Measurements from ENCODE around the gene PLCXD3.
"Not testable (repeated sequence)": the region's sequence is repeated elsewhere in the genome, so short reads cannot be mapped to it uniquely, and the experiment has no call there.

The PLCXD3 gene

DNA sequence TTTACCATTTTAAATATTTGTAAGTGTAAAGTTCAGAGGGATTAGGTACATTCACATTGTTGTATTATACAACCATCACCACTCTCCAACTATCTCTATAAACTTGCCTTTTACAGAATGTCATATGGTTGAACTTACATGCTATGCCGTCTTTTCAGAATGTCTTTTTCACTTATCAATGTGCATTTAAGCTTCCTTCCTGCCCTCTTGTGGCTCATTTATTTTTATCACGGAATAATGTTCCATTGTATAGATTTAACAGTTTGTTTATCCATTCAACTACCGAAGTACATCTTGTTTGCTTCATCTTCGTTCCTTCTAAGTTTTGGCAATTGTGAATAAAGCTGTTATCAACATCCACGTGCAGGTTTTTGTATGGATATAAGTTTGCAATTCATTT is 163.8 kb downstream of the PLCXD3 start:
- DNase-seq (ENCODE audit: low spot score) = peak; percentile 2

- DNase-seq (ENCODE audit: low spot score) = peak; percentile 19
Measured at GRCh38 chr5:41345295-41345694, 165.1 kb downstream of the PLCXD3 start.

GRCh38 chr5:41339339-41339738 is 171.1 kb downstream of the PLCXD3 start:
- DNase-seq (ENCODE audit: low spot score) = no peak

DNA sequence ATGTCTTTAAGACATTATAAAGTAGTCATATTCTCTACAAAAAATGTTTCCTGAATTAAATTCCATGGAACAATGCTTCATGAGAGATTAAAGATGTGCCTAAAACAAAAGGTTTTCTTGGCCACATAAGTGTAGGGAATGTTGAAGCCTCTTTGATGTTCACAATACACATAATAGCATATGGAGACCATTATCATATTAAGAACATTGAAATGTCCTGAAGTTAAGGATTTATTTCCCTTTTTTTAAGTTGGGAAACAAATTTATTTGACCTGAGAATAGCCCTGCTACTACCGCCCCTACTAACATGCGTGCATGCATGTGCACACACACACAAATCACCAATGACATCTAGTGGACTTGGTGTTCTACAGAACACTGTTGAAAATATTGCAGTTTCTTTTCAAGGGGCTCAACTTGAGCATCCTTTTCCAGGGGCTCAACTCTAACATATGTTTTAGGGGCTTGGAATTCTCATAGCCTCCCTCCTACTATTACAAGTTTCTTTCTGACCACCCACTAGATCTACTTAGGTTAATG is 172.2 kb downstream of the PLCXD3 start:
- DNase-seq (ENCODE audit: low spot score) = no peak

DNA sequence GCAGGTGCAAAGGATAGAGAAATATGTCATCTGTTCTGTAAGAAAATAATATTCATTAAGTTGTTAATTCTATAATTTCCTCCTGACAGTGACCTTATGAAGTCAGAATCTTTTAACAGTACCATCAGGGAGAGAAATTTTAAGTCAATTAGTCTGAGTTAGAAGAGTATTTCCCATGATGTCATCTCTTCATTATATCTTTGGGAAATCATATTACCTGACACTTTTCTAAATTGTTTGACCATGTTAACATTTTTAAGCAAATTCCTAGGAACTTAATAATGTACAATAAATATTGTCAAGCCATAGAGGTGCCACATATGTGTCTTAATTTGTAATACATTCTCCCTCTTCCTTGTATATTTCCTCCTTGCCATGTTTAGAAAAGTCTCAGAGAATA is 172.7 kb downstream of the PLCXD3 start:
- no peak for DNase-seq (ENCODE audit: low spot score)

DNA sequence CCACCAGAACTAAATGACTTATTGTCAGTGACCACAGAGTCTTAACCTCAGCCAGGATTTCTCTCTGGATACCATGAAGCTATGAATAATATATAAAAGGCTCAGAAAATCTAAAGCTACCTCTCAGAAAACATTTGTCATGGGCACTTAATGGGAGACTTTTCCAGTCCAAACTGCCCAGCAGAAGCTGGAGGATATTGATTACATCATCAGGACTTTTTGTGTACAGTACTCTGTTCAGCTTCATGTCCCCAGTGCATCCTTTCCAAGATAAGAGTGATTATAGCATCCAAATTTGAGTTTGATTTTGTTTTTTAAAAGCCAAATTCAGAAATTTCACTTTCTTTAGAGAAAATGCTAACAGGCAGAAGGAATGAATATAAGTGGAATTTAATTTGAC is 173.2 kb downstream of the PLCXD3 start:
- DNase-seq (ENCODE audit: low spot score) = no peak

GRCh38 chr5:41336471-41336870 is 173.9 kb downstream of the PLCXD3 start:
- no peak for DNase-seq (ENCODE audit: low spot score)

DNA sequence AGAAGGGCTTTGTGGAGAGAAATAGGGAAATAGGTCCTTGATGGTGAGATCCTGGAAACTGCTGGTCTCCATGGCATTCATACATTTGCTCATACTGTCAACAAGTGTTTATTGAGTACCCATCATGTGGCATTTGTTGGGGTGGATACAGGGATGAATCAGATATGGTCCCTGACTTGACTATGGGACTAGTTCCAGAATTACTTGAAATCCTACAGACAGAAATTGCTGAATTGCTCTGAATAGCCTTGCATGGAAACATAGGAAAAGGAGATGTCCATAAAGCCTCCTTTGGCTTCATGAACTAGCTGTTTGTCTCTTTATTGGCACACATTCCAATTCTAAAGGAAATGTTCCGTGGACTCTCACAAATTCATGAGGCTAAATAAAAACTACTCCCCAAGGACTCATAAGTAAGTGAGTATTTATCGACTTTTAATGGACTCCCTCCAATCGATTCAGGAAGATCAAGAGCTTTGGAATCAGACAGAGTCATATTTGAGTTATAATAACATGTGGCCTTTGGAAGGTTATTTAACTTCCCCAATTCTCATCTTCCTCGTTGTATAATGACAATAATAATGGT is 174.7 kb downstream of the PLCXD3 start:
- DNase-seq (ENCODE audit: low spot score) = no peak

DNA sequence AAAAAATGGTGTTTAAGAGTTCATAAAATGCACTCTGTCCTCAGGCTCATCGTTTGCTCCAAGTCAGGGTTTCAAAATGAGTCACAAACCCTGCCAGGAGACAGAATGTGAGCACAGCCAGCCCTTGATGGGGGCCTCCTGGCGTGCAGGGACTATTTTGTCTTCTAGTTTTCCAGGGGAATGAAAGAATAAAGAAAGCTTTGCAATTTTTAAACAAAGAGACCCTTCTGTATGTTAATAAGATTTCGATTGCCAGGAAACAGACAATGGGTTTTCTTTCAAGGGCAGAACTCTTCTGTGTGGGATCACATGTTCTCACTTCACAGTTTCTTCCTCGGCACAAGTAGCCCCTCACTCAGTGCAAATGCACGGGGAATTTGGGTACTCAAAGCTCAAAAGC is 175.6 kb downstream of the PLCXD3 start:
- peak; percentile 21 for DNase-seq (ENCODE audit: low spot score)

GRCh38 chr5:41334221-41334620 is 176.2 kb downstream of the PLCXD3 start:
- no peak for DNase-seq (ENCODE audit: low spot score)

DNA sequence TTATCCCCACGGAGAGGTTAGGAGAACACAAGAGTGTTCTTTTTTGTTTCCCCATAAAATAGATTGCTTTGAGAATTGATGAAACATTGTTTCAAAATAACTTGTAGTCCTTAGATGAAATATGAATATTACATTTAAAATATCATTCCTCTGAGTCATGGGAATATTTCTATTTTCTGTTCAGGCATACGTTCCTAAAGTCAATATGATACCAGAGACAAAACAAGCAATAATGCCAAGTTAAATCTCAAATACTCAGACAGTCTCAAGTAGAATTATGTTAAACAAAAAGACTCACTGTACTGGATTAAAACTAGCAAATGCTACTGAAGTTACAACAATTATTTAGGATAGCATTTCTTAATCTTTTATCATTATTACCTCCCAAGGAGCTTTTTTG is 185.3 kb downstream of the PLCXD3 start:
- DNase-seq (ENCODE audit: low spot score) = no peak

DNA sequence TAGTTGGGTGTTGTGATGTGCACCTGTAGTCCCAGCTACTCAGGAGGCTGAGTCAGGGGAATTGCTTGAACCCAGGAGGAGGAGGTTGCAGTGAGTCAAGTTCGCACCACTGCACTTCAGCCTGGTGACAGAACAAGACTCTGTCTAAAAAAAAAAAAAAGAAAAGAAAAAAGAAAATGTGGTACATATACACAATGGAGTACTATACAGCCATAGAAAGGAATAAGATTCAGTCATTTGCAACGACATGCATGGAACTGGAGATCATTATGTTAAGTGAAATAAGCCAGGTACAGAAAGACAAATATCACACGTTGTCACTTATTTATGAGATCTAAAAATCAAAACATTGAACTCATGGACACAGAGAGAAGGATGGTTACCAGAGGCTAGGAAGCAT is 187.6 kb downstream of the PLCXD3 start:
- DNase-seq (ENCODE audit: low spot score) = not testable (repeated sequence)

GRCh38 chr5:41312478-41313060 is 197.8 kb downstream of the PLCXD3 start:
- no peak for DNase-seq (ENCODE audit: low spot score)

DNA sequence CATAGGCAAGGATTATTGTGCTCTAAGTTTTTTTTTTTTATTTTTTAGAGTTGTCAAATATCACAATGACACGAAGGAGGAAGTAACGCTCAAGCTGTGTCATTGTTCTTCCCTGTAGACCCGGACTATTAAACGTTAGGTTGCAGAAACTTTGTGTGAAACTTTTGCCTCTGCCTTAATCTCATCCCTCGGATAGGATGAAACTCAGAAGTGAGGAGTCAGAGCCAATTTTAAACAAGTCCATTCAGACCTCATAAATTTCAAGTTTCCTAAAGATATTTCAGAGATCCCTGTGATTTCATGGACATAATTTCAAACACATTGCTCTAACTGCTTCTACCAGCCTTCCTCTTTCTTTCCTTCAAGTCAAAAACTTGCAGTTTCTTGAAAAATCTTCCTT is 198.3 kb downstream of the PLCXD3 start:
- no peak for DNase-seq (ENCODE audit: low spot score)

GRCh38 chr5:41309275-41309674 is 201.1 kb downstream of the PLCXD3 start:
- no peak for DNase-seq (ENCODE audit: low spot score)

DNA sequence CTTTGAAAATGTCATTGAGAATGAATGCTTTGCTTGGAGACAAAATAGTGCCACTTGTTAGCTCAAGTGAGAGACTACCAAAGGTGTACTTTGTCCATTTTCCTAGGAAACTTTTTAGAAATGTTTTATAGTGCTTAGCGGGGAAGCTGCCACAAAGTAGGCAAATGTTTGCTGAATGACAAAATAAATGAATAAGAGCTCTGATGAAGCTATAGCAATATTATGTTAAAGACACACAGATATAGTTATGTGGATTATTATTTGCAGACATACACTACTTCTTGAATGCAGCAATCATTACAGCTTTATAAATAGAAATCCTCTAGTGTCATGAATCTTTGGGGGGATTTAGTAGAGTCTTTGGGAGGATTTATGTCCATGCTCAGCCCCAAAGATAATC is 204.4 kb downstream of the PLCXD3 start:
- no peak for DNase-seq (ENCODE audit: low spot score)

- DNase-seq (ENCODE audit: low spot score) = no peak
Measured at GRCh38 chr5:41305056-41305455, 205.3 kb downstream of the PLCXD3 start.

GRCh38 chr5:41296066-41296465 is 214.3 kb downstream of the PLCXD3 start:
- DNase-seq (ENCODE audit: low spot score) = peak; percentile 43

DNA sequence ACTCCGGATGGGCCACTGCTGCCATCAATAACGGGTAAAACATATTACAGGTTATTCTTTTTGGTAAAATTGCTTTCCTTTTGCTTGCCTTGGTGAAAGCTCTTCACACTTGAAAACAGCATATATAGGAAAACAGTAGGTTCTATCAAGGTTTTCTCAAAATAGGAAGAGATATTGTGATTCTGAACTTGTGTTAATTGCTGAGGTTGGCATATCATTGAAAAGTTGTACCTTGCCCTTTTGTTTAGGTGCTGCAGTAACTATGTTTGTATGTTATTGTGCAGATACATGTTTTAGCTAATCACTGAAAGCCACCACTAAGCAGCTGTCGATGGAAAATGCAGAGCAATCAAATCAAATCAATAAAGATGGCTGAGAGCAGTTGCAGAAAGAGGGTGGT is 219.1 kb downstream of the PLCXD3 start:
- no peak for DNase-seq (ENCODE audit: low spot score)

- DNase-seq (ENCODE audit: low spot score) = no peak
Measured at GRCh38 chr5:41290810-41291209, 219.6 kb downstream of the PLCXD3 start.

GRCh38 chr5:41289970-41290464 is 220.4 kb downstream of the PLCXD3 start:
- DNase-seq (ENCODE audit: low spot score) = no peak

GRCh38 chr5:41286696-41287095 is 223.7 kb downstream of the PLCXD3 start:
- no peak for DNase-seq (ENCODE audit: low spot score)

GRCh38 chr5:41286165-41286564 is 224.2 kb downstream of the PLCXD3 start:
- peak; percentile 7 for DNase-seq (ENCODE audit: low spot score)

DNA sequence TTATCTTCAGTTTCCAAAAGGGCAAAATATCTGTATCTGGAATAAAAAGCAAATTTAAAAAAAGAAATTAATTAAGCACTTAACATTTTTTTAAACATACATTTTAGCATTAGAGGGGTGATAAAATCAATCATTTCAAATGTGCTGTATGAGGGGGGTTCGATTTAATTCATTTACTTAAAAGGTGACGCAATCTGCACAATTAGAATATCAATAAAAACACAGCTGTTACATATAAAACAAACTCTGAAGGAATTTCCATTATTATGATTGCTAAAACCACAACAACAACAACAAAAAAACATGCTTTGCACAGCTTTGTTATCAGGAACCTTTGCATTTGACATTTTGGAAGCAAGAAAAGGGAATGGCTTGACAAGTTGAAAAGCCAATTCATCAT is 225.5 kb downstream of the PLCXD3 start:
- no peak for DNase-seq (ENCODE audit: low spot score)
